Stimulated activated CD4-positive, alpha-beta T cell treated with anti-CD3 and anti-CD28 coated beads, Interleukin-2, amount 100 ng/mL, for 4 hours (primary cell): Measurements from ENCODE around the gene ATXN1.
A peak's percentile ranks its signal among the peaks of the same experiment; 100 is the strongest.

Source experiments
- DNase-seq: peaks from one replicate; pipeline ENCODE4 v3.0.0-alpha.2; 2020; ENCODE audit warnings: low read depth

The ATXN1 gene

GRCh38 chr6:16783509-16783908, 22.2 kb upstream of the ATXN1 start:
- no peak for DNase-seq

GRCh38 chr6:16782278-16782677, 21.0 kb upstream of the ATXN1 start:
- no peak for DNase-seq

GRCh38 chr6:16781348-16782169, 20.3 kb upstream of the ATXN1 start:
- no peak for DNase-seq

GRCh38 chr6:16778521-16778920, 17.3 kb upstream of the ATXN1 start:
- DNase-seq, result no peak

- no peak for DNase-seq
Observed at GRCh38 chr6:16777794-16778193, 16.5 kb upstream of the ATXN1 start.

GRCh38 chr6:16776394-16777017, 15.2 kb upstream of the ATXN1 start:
- DNase-seq, result no peak

GRCh38 chr6:16774437-16774836, 13.2 kb upstream of the ATXN1 start:
- no peak for DNase-seq

GRCh38 chr6:16773362-16773761, 12.1 kb upstream of the ATXN1 start:
- no peak for DNase-seq

- peak; percentile 68 for DNase-seq
Observed at GRCh38 chr6:16770701-16771569, 9.7 kb upstream of the ATXN1 start.

- DNase-seq, result no peak
Observed at GRCh38 chr6:16769986-16770376, 8.7 kb upstream of the ATXN1 start.

- DNase-seq, result peak; percentile 66
Observed at GRCh38 chr6:16769131-16769985, 8.1 kb upstream of the ATXN1 start.

GRCh38 chr6:16768477-16768830, 7.2 kb upstream of the ATXN1 start:
- no peak for DNase-seq

- DNase-seq, result no peak
Observed at GRCh38 chr6:16767765-16768476, 6.7 kb upstream of the ATXN1 start.

GRCh38 chr6:16766836-16767745, 5.8 kb upstream of the ATXN1 start:
- no peak for DNase-seq

- no peak for DNase-seq
Observed at GRCh38 chr6:16766043-16766536, 4.8 kb upstream of the ATXN1 start.

- DNase-seq, result no peak
Observed at GRCh38 chr6:16765235-16765634, 4.0 kb upstream of the ATXN1 start.

GRCh38 chr6:16764188-16764950, 3.1 kb upstream of the ATXN1 start:
- DNase-seq, result no peak

- DNase-seq, result no peak
Observed at GRCh38 chr6:16762550-16763477, 1.6 kb upstream of the ATXN1 start.
